DND-41 (cell line): ENCODE measurements around the gene TRPC4AP.

Experiments used
- EZH2 ChIP-seq: IDR thresholded peaks from 3 replicates; pipeline ENCODE4 v1.6.1; 2012; ENCODE audit warnings: borderline replicate concordance, low read depth, mild to moderate bottlenecking, moderate library complexity, low read length, inconsistent platforms; ENCODE audit not compliant: severe bottlenecking
- TF ChIP-seq, protein P1 (sequence below): IDR thresholded peaks from 2 replicates; pipeline ENCODE4 v1.5.1; 2012; ENCODE audit warnings: borderline replicate concordance, low read length, moderate library complexity, mild to moderate bottlenecking; ENCODE audit not compliant: poor library complexity, severe bottlenecking; ENCODE audit errors: extremely low read depth

DNA sequence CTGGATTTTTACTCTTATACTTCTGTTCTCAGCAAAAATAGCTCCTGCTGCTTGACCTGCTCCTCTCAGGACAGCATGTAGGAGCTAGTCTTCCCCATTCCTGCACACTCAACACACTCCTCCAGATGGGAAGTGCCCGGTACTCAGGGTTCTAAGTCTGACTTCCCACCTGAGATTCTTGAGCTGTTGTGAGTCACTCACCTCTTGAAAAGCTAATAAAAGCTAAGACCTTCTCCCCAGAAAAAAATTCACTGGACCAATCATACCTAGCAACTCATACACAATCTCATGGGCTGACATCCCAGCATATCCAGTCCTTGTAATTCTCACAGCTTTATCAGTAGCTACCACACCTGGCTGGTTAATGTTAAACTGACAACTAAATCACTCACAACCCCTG, 53.5 kb downstream of the TRPC4AP start:
- TF ChIP-seq, protein P1, sequence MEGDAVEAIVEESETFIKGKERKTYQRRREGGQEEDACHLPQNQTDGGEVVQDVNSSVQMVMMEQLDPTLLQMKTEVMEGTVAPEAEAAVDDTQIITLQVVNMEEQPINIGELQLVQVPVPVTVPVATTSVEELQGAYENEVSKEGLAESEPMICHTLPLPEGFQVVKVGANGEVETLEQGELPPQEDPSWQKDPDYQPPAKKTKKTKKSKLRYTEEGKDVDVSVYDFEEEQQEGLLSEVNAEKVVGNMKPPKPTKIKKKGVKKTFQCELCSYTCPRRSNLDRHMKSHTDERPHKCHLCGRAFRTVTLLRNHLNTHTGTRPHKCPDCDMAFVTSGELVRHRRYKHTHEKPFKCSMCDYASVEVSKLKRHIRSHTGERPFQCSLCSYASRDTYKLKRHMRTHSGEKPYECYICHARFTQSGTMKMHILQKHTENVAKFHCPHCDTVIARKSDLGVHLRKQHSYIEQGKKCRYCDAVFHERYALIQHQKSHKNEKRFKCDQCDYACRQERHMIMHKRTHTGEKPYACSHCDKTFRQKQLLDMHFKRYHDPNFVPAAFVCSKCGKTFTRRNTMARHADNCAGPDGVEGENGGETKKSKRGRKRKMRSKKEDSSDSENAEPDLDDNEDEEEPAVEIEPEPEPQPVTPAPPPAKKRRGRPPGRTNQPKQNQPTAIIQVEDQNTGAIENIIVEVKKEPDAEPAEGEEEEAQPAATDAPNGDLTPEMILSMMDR, result no peak
- no peak for TF ChIP-seq EZH2
